GM21528 (cell line): Measurements from ENCODE around the gene SLC12A1.
A peak's percentile ranks its signal among the peaks of the same experiment; 100 is the strongest.
"Not testable (repeated sequence)": the region's sequence is repeated elsewhere in the genome, so short reads cannot be mapped to it uniquely, and the experiment has no call there.

Experiments used
- ATAC-seq: cut with Tn5 transposase; IDR thresholded peaks from one replicate; pipeline ENCODE4 v1.9.1; 2021; ENCODE audit warnings: mild to moderate bottlenecking, moderate library complexity; ENCODE audit not compliant: unreplicated experiment, low FRiP score

SLC12A1 gene

DNA sequence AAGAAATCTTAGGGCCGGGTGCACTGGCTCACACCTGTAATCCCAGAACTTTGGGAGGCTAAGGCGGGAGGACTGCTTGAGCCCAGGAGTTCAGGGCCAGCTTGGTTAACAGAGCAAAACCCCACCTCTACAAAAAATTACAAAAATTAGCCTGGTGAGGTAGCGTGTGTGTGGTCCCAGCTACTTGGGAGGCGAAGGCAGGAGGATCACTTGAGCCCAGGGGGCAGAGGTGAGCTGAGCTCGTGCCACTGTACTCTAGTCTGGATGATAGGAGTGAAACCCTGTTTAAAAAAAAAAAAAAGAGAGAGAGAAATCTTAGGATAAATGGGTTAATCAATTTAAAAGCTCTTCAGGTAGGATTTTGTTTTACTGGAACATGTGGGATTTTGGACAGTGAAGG is 93.9 kb downstream of the SLC12A1 start:
- ATAC-seq = no peak

- no peak for ATAC-seq
These were observed 98.3 kb downstream of the SLC12A1 start for GRCh38 chr15:48304398-48304797.

DNA sequence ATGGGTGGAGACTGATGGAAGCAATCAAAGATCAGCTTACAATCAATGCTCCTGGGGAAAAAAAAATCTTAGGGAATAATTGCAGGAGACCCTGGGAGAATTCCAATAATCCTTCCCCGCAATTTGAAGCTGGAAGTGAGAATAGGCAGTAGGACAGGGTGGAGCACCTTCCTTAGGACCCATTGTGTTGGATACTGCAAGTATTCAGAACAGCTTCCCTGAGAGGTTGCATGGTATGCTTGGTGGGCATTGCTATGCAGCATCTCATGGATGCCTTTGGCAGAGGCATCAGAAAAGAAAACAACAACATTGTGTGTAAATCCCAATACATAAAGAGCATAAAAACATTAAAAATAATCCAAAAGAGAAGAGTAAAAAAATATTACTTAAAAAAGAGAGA is 100.5 kb downstream of the SLC12A1 start:
- ATAC-seq = no peak

DNA sequence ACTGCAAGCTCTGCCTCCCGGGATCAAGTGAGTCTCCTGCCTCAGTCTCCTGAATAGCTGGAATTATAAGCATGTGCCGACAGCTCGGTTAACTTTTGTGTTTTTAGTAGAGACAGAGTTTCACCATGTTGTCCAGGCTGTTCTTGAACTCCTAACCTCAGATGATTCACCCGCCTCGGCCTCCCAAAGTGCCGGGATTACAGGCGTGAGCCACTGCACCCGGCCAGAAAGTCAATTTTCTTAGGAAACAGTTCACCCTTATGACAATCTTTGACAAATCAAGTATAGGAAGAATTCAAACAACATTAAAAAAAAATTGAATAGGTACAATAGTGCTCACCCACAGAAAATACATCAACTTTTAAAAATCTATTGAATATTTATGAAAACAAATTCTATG is 101.5 kb downstream of the SLC12A1 start:
- no peak for ATAC-seq

DNA sequence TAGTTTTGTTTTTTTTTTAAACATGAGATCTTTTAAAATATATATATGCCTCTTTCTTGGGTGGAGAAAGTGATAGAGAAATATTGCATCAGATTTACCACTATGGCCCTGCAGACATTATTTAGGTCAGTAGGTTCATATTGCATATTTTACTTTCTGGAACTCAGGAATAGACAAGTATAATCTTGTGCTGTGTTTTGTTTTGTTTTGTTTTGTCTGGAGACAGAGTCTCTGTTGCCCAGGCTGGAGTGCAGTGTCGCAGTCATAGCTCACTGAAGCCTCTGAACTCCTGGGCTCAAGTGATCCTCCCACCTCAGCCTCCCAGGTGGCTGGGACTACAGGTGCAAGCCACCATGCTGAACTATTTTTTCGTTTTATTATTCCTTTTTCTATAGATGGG is 103.6 kb downstream of the SLC12A1 start:
- ATAC-seq = no peak

GRCh38 chr15:48313216-48313615 is 107.1 kb downstream of the SLC12A1 start:
- ATAC-seq = no peak

GRCh38 chr15:48315041-48315440 is 108.9 kb downstream of the SLC12A1 start:
- no peak for ATAC-seq

- ATAC-seq = no peak
These were observed 111.1 kb downstream of the SLC12A1 start for GRCh38 chr15:48317221-48317620.

DNA sequence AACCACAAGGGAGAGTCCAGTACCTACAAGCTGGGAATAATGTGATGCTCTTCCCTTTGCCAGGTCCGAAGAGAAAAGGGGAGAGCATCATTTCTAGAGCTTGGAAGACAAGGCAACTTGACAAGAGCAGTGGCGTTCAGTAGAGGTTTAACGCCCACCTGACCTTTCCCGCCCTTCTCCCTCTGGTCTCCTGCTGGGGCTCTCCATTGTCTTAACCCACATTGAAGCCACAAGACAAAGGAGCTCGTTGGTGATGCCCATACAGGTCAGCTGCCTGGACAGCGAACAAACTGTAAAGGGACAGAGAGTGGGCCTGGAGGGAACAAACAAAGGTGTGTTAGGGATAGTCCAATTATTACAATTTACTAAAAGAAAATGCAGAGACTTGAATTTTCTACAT is 112.0 kb downstream of the SLC12A1 start:
- ATAC-seq = no peak

GRCh38 chr15:48323294-48323693 is 117.2 kb downstream of the SLC12A1 start:
- no peak for ATAC-seq

GRCh38 chr15:48324949-48325348 is 118.8 kb downstream of the SLC12A1 start:
- ATAC-seq = no peak

DNA sequence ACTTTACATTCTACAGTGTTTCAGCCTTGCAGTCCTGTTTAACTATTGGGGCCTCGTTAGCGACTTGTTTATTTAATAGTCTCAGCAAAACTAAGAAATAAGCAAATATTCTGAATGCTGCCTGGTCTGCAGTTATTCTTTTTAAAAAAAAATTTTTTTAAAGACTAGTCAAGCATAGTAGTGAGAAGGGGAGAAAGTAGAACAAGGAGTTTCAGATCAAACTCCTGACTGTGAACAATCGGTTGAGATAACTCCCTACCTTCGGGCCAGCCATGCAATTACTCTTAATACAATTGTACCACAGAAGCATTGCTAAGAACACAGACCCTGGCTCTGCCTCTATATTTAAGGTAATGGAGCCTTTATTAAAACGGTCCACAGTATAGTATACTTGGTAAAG is 119.3 kb downstream of the SLC12A1 start:
- no peak for ATAC-seq

DNA sequence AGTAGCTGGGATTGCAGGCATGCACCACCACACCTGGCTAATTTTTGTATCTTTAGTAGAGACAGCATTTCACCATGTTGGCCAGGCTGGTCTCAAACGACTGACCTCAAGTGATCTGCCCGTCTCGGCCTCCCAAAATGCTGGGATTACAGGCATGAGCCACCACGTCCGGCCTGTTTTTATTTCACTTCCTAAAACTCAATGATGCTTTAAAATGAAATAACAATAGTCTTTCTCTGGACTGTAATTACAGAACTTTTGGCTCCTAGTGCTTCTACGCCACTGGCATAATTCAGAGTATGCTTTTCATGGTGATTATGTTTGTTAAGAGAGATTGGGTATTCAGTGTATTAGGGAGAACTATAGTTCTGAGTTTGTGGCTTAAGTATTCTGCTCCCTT is 120.1 kb downstream of the SLC12A1 start:
- not testable (repeated sequence) for ATAC-seq

DNA sequence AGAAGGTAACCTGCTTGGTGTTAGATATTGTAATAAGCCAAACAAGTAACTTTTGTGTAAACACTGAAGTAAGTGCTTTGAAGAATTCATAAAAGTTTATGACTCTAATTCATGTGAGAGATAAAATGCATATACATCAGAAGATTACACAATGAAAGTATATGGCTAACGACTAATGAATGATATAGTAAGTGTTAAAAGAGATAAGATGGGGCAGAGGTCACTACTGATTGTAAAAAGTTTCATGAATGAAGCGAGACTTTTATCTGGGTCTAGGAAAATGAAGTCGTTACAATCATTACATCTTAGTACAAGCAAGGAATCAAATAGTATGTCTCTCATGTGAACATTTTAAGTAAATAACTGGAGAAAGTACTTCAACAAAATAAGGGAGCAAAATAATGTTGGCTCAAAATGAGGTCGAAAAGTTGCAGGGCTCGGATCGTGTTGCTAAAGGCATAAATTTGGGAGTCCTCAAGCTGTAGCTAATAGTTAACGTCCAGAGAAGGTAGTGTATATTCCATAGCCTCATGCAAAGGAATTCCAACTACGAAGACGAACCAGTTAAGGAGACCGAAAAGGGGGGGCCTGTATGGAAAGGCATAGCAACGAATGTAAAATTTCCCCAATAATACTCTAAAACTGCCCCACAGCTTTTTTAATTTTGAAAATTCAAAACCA is 124.1 kb downstream of the SLC12A1 start:
- no peak for ATAC-seq

- peak; percentile 85 for ATAC-seq
These were observed 125.0 kb downstream of the SLC12A1 start, which contains the start of gene DUT for GRCh38 chr15:48330855-48331795. Gene DUT (plus strand): TSS chr15:48331429. CDS start chr15:48331516, 87 bp downstream.

DNA sequence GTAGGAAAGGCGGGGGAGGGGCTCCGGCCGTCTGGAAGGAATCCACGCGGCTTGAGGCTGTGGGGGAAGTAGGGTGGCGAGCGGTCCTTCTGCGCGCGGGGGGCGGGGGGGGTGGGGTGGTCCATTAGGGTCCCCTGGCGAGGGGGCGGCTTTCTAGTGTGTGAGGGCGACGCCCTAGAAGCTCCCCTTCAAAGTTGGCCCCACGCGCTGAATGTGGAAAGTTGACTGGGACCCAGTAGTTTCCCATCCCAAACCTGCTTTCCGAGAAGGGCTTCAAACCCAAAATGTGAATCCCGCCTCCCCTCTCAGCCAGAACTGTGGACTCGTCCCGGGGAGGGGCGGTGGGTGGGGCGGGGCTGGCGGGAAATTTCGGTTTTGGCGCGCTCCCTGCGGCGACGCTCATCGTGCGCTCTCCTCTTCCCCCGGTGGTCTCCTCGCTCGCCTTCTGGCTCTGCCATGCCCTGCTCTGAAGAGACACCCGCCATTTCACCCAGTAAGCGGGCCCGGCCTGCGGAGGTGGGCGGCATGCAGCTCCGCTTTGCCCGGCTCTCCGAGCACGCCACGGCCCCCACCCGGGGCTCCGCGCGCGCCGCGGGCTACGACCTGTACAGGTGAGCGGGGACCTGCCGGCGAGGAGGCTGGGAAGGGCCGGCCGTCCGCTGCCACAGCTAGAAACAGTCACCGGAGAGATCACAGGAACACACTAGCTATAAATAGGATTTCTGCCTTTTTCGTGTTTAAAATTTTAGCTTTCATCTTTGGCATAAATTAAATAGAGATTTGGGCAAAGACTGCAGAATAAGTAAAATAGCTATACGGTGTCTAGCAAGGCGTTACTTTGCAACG is 125.9 kb downstream of the SLC12A1 start:
- ATAC-seq = peak; percentile 57

- no peak for ATAC-seq
These were observed 126.5 kb downstream of the SLC12A1 start for GRCh38 chr15:48332642-48333034.

- ATAC-seq = no peak
These were observed 127.4 kb downstream of the SLC12A1 start for GRCh38 chr15:48333540-48333939.

GRCh38 chr15:48334260-48334659 is 128.2 kb downstream of the SLC12A1 start:
- ATAC-seq = no peak

GRCh38 chr15:48336940-48337339 is 130.8 kb downstream of the SLC12A1 start:
- ATAC-seq = no peak

DNA sequence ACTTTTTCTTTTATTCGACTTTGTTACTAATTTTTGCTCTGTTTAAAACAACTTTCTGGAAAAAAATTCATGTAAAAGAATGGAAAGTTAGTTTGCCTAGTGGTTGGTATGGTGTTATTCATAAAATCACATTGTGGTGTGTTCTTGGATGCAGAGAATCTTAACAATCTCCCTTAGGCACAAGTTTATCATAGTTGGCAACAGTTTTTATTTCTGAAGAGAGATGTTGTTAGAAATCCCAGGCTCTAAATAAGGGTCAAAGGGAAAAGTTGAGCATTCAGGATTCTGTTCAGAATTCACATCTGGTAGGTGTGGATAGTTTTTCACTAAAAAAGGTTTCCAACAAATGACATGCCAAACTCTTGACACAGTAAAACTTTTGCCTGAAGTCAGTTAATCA is 131.5 kb downstream of the SLC12A1 start:
- ATAC-seq = no peak
